K562 (cell line): ENCODE measurements around the gene ZMAT3. TPM values are rescaled to one million over a fixed set of nuclear protein-coding genes. Genes with fewer than 3 reads are reported as not detected.

Experiments used
- ATAC-seq: fragments of 200-7000 bp; cut with Tn5 transposase; 3 replicates; pipeline ENCODE4 v1.9.1; 2020; ENCODE audit warnings: moderate library complexity
- BruUV-seq: library from RNA; stranded (reverse); fragments of 400-500 nt; replicated peaks from 2 replicates; lab custom pipeline; 2021; lab: Mats Ljungman, UMichigan
- CTCF ChIA-PET: fragments of 300-600 bp; formaldehyde crosslinking; extraction: SDS; loops from one replicate; lab custom pipeline; 2021; ENCODE audit warnings: low intra/inter-chr PET ratio; lab: Yijun Ruan, JAX
- POLR2A ChIA-PET: fragments of 300-600, 350-650 bp; sonication (Branson Sonifier 250); formaldehyde crosslinking; extraction: SDS; loops from one replicate; lab custom pipeline; 2021; ENCODE audit warnings: antibody characterized with exemption, inconsistent platforms; lab: Yijun Ruan, JAX
- DNase-seq, 4 experiments: peaks; one replicate each; pipeline versions ENCODE4 v3.0.0 to v3.0.0-alpha.2; 2011 to 2018; ENCODE audit warnings: low spot score in 3 of 4, mixed read lengths in 3 of 4; ENCODE audit errors: extremely low read depth in 1 of 4
- FAIRE-seq: peaks from 2 replicates; lab custom pipeline; 2011; peaks lifted over from hg19 to GRCh38; lab: Jason Lieb, UNC
- H2AFZ ChIP-seq: 2 replicates; pipeline ENCODE4 v1.6.0; 2011; ENCODE audit warnings: low read depth, low read length, control low read depth, inconsistent platforms
- H3K27ac ChIP-seq: fragments of 200-600 bp; 3 replicates; pipeline ENCODE4 v1.8.0; 2011; ENCODE audit warnings: low read depth, mild to moderate bottlenecking, control low read depth, inconsistent platforms, low read length, moderate library complexity, mixed read lengths; ENCODE audit errors: extremely low read depth
- H3K27me3 ChIP-seq, 2 experiments: fragments of 300-600 bp in 1 of 2; 2 replicates in 1 of 2; 3 replicates in 1 of 2; pipeline versions ENCODE4 v1.6.0 to v1.8.0; 2011; ENCODE audit warnings: inconsistent platforms in 2 of 2, low read length in 2 of 2, mild to moderate bottlenecking in 1 of 2, mixed read lengths in 1 of 2, moderate library complexity in 1 of 2; ENCODE audit not compliant: control insufficient read depth in 2 of 2, insufficient read depth in 2 of 2
- H3K36me3 ChIP-seq: fragments of 300-600 bp; 3 replicates; pipeline ENCODE4 v1.8.0; 2011; ENCODE audit warnings: mild to moderate bottlenecking, low read length, inconsistent platforms; ENCODE audit not compliant: control insufficient read depth, insufficient read depth
- H3K4me1 ChIP-seq, 2 experiments: fragments of 200-600 bp in 1 of 2; replicated peaks in 1 of 2; 2 replicates in 1 of 2; 3 replicates in 1 of 2; pipeline versions ENCODE4 v1.5.1 to v1.8.0; 2011; ENCODE audit warnings: inconsistent platforms in 2 of 2, low read length in 2 of 2, mild to moderate bottlenecking in 1 of 2, mixed read lengths in 1 of 2, moderate library complexity in 1 of 2; ENCODE audit not compliant: control insufficient read depth in 2 of 2, insufficient read depth in 2 of 2
- H3K4me2 ChIP-seq: 2 replicates; pipeline ENCODE4 v1.6.1; 2011; ENCODE audit warnings: low read length, control low read depth, inconsistent platforms, mixed read lengths; ENCODE audit not compliant: insufficient read depth
- H3K4me3 ChIP-seq: fragments of 200-600 bp; sonication (generic), shearing (Covaris generic); 2 replicates; pipeline ENCODE4 v1.5.1; 2016; ENCODE audit warnings: control low read depth, inconsistent platforms
- H3K79me2 ChIP-seq: fragments of 200-600 bp; 3 replicates; pipeline ENCODE4 v1.8.0; 2011; ENCODE audit warnings: low read length, inconsistent platforms; ENCODE audit not compliant: control insufficient read depth, insufficient read depth
- H3K9ac ChIP-seq, 2 experiments: 2 replicates each; pipeline versions ENCODE4 v1.6.0 to v1.6.1; 2011; ENCODE audit warnings: low read depth in 2 of 2, low read length in 2 of 2, control low read depth in 1 of 2, inconsistent platforms in 1 of 2, mild to moderate bottlenecking in 1 of 2, mixed read lengths in 1 of 2; ENCODE audit not compliant: insufficient read depth in 1 of 2
- H3K9me1 ChIP-seq: one replicate; pipeline ENCODE4 v1.6.0; 2011; ENCODE audit warnings: inconsistent platforms, mild to moderate bottlenecking, low read length, moderate library complexity; ENCODE audit not compliant: control insufficient read depth, insufficient read depth
- H3K9me3 ChIP-seq: replicated peaks from 2 replicates; pipeline ENCODE4 v1.5.1; 2011; ENCODE audit warnings: low read depth, low read length, inconsistent platforms; ENCODE audit not compliant: control insufficient read depth, insufficient read depth
- H4K20me1 ChIP-seq: replicated peaks from 2 replicates; pipeline ENCODE4 v1.6.1; 2011; ENCODE audit warnings: low read length, inconsistent platforms, mixed read lengths; ENCODE audit not compliant: control insufficient read depth, insufficient read depth
- ELF4 ChIP-seq: fragments of 450-650 bp; formaldehyde crosslinking; IDR thresholded peaks from 2 replicates; pipeline ENCODE4 v1.4.0; 2022; ENCODE audit warnings: missing genetic modification characterization
- NCOR1 ChIP-seq: fragments of 450-650 bp; IDR thresholded peaks from 2 replicates; pipeline ENCODE4 v1.6.1; 2016; ENCODE audit warnings: mild to moderate bottlenecking, moderate library complexity
- POU5F1 ChIP-seq: fragments of 150-350 bp; IDR thresholded peaks from 2 replicates; pipeline ENCODE4 v1.6.1; 2014; ENCODE audit warnings: borderline replicate concordance, low read length, low read depth, mild to moderate bottlenecking; ENCODE audit not compliant: partially characterized antibody
- SMARCA5 ChIP-seq: fragments of 450-650 bp; IDR thresholded peaks from 2 replicates; pipeline ENCODE4 v1.6.1; 2016
- ZFP1 ChIP-seq: fragments of 450-650 bp; formaldehyde crosslinking; IDR thresholded peaks from 2 replicates; pipeline ENCODE4 v1.4.0; 2020; ENCODE audit warnings: mild to moderate bottlenecking, mixed read lengths
- ZNF507 ChIP-seq: conservative IDR thresholded peaks from 2 replicates; pipeline ENCODE4 v1.6.1; 2017; ENCODE audit warnings: missing genetic modification characterization, missing compliant biosample characterization
- WGBS: fragments of 100-300 bp; shearing (Covaris generic); methylation state at CpG from one replicate; pipeline ENCODE4 v1.1.6; 2016; ENCODE audit warnings: low coverage, mixed read lengths; ENCODE audit not compliant: insufficient coverage; ENCODE audit errors: missing lambda C conversion rate; 5-methylcytosine and 5-hydroxymethylcytosine counted together
- in situ Hi-C: fragments of 300-500 bp; cut with MboI; formaldehyde crosslinking; loops from 4 replicates; pipeline ENCODE4 v1.15.0; 2018; ENCODE audit warnings: inconsistent platforms, mixed read lengths
- intact Hi-C: fragments of 100-400 bp; cut with micrococcal nuclease; formaldehyde crosslinking; loops from 2 replicates; pipeline ENCODE4 v1.14.2; 2022
- polyA plus RNA-seq, 8 experiments: library from polyadenylated mRNA; depleted of rRNA in 4 of 8; stranded (reverse) in 5 of 8; unstranded in 3 of 8; fragments of >200 nt; fragmentation: Nextera tagmentation in 2 of 8; fragmentation: Illumina TruSeq in 1 of 8; extraction: Ambion mirVana in 2 of 8; extraction: Trizol in 1 of 8; gene quantifications; 2 replicates each; pipeline versions ENCODE4 v1.2.1 to v1.2.3, GENCODE V29; 2011 to 2014; ENCODE audit warnings: inconsistent platforms in 1 of 8, missing spikeins in 1 of 8
- total RNA-seq, 7 experiments: library from RNA; depleted of rRNA in 6 of 7; stranded (reverse); fragments of >200 nt in 6 of 7; fragmentation: Illumina TruSeq in 2 of 7; extraction: Trizol in 2 of 7; gene quantifications; 2 replicates each; pipeline versions ENCODE4 v1.2.1 to v1.2.3, GENCODE V29; 2011 to 2021; ENCODE audit warnings: low replicate concordance in 1 of 7
- TF ChIP-seq, protein P1 (sequence below): conservative IDR thresholded peaks from 2 replicates; pipeline ENCODE4 v1.6.1; 2011; ENCODE audit warnings: low read depth, mild to moderate bottlenecking, low read length; ENCODE audit not compliant: control insufficient read depth
- TF ChIP-seq, protein P2 (sequence below): sonication (generic); formaldehyde crosslinking; IDR thresholded peaks from 2 replicates; pipeline ENCODE4 v1.8.0; 2022; ENCODE audit warnings: mild to moderate bottlenecking, missing genetic modification reagents
- TF ChIP-seq, protein P3 (sequence below): fragments of 450-650 bp; conservative IDR thresholded peaks from 2 replicates; pipeline ENCODE4 v1.6.1; 2016; ENCODE audit warnings: missing genetic modification characterization, low read depth, mild to moderate bottlenecking, control low read depth, missing compliant biosample characterization
- TF ChIP-seq, protein P4 (sequence below): sonication (generic); formaldehyde crosslinking; IDR thresholded peaks from 2 replicates; pipeline ENCODE4 v1.8.0; 2023; ENCODE audit warnings: mild to moderate bottlenecking, missing genetic modification reagents

The ZMAT3 gene
- total and polyA plus RNA-seq, 9 of the 15 experiments (the other 6 are each of a cell fraction or from before 2014, with no cell fraction given), result 0.87 to 5.1 (median 3.9) TPM

GRCh38 chr3:179113903-179114302 lies 42.3 kb upstream of the ZMAT3 start (continued):
- TF ChIP-seq, protein P1, sequence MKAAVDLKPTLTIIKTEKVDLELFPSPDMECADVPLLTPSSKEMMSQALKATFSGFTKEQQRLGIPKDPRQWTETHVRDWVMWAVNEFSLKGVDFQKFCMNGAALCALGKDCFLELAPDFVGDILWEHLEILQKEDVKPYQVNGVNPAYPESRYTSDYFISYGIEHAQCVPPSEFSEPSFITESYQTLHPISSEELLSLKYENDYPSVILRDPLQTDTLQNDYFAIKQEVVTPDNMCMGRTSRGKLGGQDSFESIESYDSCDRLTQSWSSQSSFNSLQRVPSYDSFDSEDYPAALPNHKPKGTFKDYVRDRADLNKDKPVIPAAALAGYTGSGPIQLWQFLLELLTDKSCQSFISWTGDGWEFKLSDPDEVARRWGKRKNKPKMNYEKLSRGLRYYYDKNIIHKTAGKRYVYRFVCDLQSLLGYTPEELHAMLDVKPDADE, result no peak

- H3K9me3 ChIP-seq, result 0 out of 2 replicates have a peak, but pooled peaks cover 3% of the 10 kb centered on the region
- no peaks in the 10 kb centered on the region for H4K20me1 ChIP-seq
- ChIA-PET CTCF (no interaction called here), POLR2A (no interaction called here)
- H3K27ac ChIP-seq, result no peak overlapping the region
- no peaks in the 10 kb centered on the region for H3K36me3 ChIP-seq
- BruUV-seq, result no TSS peak
- WGBS, result 0% methylated on average over 1 of the region's 1 CpG
- no peaks in the 10 kb centered on the region for H3K9me1 ChIP-seq
- no peak overlapping the region for H3K9ac ChIP-seq
- in situ Hi-C loops, result no loop called here
- FAIRE-seq (no peak), DNase-seq (no peak), ATAC-seq (no peak)
- no peak overlapping the region for H3K4me2 ChIP-seq
- no peaks in the 10 kb centered on the region for H3K79me2 ChIP-seq
- TF ChIP-seq SMARCA5 (no peak), POU5F1 (no peak), ELF4 (CRISPR knock-in tag) (no peak), ZNF507 (tag) (no peak), ZFP1 (no peak), NCOR1 (no peak)
- TF ChIP-seq, protein P2, sequence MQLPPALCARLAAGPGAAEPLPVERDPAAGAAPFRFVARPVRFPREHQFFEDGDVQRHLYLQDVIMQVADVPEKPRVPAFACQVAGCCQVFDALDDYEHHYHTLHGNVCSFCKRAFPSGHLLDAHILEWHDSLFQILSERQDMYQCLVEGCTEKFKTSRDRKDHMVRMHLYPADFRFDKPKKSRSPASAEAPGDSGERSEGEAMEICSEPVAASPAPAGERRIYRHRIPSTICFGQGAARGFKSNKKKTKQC, result no peak
- TF ChIP-seq, protein P3, sequence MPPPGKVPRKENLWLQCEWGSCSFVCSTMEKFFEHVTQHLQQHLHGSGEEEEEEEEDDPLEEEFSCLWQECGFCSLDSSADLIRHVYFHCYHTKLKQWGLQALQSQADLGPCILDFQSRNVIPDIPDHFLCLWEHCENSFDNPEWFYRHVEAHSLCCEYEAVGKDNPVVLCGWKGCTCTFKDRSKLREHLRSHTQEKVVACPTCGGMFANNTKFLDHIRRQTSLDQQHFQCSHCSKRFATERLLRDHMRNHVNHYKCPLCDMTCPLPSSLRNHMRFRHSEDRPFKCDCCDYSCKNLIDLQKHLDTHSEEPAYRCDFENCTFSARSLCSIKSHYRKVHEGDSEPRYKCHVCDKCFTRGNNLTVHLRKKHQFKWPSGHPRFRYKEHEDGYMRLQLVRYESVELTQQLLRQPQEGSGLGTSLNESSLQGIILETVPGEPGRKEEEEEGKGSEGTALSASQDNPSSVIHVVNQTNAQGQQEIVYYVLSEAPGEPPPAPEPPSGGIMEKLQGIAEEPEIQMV (tag), result no peak
- TF ChIP-seq, protein P4, sequence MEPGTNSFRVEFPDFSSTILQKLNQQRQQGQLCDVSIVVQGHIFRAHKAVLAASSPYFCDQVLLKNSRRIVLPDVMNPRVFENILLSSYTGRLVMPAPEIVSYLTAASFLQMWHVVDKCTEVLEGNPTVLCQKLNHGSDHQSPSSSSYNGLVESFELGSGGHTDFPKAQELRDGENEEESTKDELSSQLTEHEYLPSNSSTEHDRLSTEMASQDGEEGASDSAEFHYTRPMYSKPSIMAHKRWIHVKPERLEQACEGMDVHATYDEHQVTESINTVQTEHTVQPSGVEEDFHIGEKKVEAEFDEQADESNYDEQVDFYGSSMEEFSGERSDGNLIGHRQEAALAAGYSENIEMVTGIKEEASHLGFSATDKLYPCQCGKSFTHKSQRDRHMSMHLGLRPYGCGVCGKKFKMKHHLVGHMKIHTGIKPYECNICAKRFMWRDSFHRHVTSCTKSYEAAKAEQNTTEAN, result no peak
- H3K4me1 ChIP-seq, result no peaks in the 10 kb centered on the region
- H3K4me3 ChIP-seq, result no peak overlapping the region
- H2AFZ ChIP-seq, result no peak overlapping the region
- intact Hi-C loops, result no loop called here
- H3K27me3 ChIP-seq, result no peaks in the 10 kb centered on the region
Measured at GRCh38 chr3:179108086-179108485, 36.5 kb upstream of the ZMAT3 start.
